Heart left ventricle (tissue), 13 donors: Measurements from ENCODE around the gene PTPRJ.

Experiments
- POLR2A ChIP-seq, 2 donors: fragments of 450-650 bp; IDR thresholded peaks; one replicate each; pipeline ENCODE4 v1.6.1; 2017; ENCODE audit warnings: antibody characterized with exemption in 2 of 2, mild to moderate bottlenecking in 2 of 2, moderate library complexity in 2 of 2
- TF ChIP-seq, protein P1 (sequence below), 12 donors: fragments of 200-600 bp; sonication (generic) in 4 of 12; IDR thresholded peaks; one replicate each; pipeline versions ENCODE4 v1.5.0 to v1.8.0; 2018 to 2022; ENCODE audit warnings: antibody characterized with exemption in 12 of 12, mild to moderate bottlenecking in 5 of 12
- donor health status: ischemic (EF 13 %, LVEDD 7.1; RV severe dilation, severe dysfunction).
- donor health status: DM: no; HTN: yes; CAD: no.
- donor health status: DM: no; HTN: no; CAD: no.
- donor health status: ischemic (EF 25% LVEDD 6.9; RV normal size, moderate dysfunction).
- donor health status: ischemic (EF 25% LVEDD 5.7; RV mildly dilated, moderate dysfunction).
- donor health status: ischemic (EF 35%, LVEDD 5.7; RV mildly dilated, moderate dysfunction).
- donor health status: nonischemic (EF 11% LVEDD 7.7; RV severe dilation, severe dysfunction).
- donor health status: DM: yes; HTN: yes; CAD: no.
- donor health status: PGD.
- donor health status: ischemic (EF 29% LVEDD 5.4; RV normal size, mild dysfunction).
- donor health status: nonischemic (EF 23%, LVEDD 6.1; RV moderate dilation, normal function).

DNA sequence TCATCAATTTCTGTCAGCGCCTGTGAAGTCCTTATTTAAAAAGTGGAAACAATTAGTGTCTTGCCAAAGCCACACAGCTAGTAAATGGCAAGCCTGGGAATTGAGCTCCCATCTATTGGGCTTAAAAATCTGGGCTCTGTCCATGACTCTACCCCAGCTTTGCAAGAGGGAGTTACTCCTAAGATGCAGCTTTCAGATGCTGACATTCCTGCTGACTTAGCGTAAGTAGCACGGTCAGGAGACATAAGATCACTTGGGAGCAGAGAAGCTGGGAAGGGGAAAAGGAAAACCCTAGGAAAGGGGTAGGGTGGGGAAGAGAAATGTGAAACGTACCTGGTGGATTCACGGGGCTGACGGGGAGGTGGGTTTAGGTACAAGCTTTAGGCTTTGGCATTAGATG, 200.3 kb downstream of the PTPRJ start:
- TF ChIP-seq POLR2A (IDR thresholded peaks at IDR 0.05), result no peak
- TF ChIP-seq, protein P1, sequence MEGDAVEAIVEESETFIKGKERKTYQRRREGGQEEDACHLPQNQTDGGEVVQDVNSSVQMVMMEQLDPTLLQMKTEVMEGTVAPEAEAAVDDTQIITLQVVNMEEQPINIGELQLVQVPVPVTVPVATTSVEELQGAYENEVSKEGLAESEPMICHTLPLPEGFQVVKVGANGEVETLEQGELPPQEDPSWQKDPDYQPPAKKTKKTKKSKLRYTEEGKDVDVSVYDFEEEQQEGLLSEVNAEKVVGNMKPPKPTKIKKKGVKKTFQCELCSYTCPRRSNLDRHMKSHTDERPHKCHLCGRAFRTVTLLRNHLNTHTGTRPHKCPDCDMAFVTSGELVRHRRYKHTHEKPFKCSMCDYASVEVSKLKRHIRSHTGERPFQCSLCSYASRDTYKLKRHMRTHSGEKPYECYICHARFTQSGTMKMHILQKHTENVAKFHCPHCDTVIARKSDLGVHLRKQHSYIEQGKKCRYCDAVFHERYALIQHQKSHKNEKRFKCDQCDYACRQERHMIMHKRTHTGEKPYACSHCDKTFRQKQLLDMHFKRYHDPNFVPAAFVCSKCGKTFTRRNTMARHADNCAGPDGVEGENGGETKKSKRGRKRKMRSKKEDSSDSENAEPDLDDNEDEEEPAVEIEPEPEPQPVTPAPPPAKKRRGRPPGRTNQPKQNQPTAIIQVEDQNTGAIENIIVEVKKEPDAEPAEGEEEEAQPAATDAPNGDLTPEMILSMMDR (IDR thresholded peaks at IDR 0.05), result no peak
